Measurements from ENCODE around the gene TNN.

- TF ChIP-seq CTCF (conservative IDR thresholded peaks at IDR 0.05), result no peak
- no peak for TF ChIP-seq ZFX (IDR thresholded peaks at IDR 0.05)
Measured at GRCh38 chr1:175192111-175192629, 124.5 kb downstream of the TNN start.
